NCI-H510A (cell line): ENCODE measurements around the gene MAP4K3.

Source experiments
- DNase-seq: peaks from one replicate; lab custom pipeline; 2025; lab: John Stamatoyannopoulos, UW

The MAP4K3 gene

GRCh38 chr2:39241588-39241987 is 195.5 kb downstream of the MAP4K3 start:
- DNase-seq, result no peak

GRCh38 chr2:39240758-39241157 is 196.3 kb downstream of the MAP4K3 start:
- no peak for DNase-seq

- no peak for DNase-seq
Observed at GRCh38 chr2:39234754-39235153, 202.3 kb downstream of the MAP4K3 start.

- no peak for DNase-seq
Observed at GRCh38 chr2:39232141-39232540, 204.9 kb downstream of the MAP4K3 start.

GRCh38 chr2:39228413-39229209 is 208.5 kb downstream of the MAP4K3 start:
- DNase-seq, result no peak

GRCh38 chr2:39227628-39228412 is 209.3 kb downstream of the MAP4K3 start:
- DNase-seq, result peak; percentile 37

- DNase-seq, result no peak
Observed at GRCh38 chr2:39225567-39225966, 211.5 kb downstream of the MAP4K3 start.

- DNase-seq, result no peak
Observed at GRCh38 chr2:39223909-39224308, 213.2 kb downstream of the MAP4K3 start.

GRCh38 chr2:39221459-39221858 is 215.6 kb downstream of the MAP4K3 start:
- no peak for DNase-seq

GRCh38 chr2:39220136-39220535 is 216.9 kb downstream of the MAP4K3 start:
- no peak for DNase-seq

- no peak for DNase-seq
Observed at GRCh38 chr2:39218391-39218790, 218.7 kb downstream of the MAP4K3 start.

- DNase-seq, result no peak
Observed at GRCh38 chr2:39217192-39217550, 219.9 kb downstream of the MAP4K3 start.

- DNase-seq, result no peak
Observed at GRCh38 chr2:39216346-39217191, 220.5 kb downstream of the MAP4K3 start.

- no peak for DNase-seq
Observed at GRCh38 chr2:39215545-39215944, 221.5 kb downstream of the MAP4K3 start.

GRCh38 chr2:39213015-39213414 is 224.1 kb downstream of the MAP4K3 start:
- DNase-seq, result no peak

- no peak for DNase-seq
Observed at GRCh38 chr2:39210846-39211245, 226.2 kb downstream of the MAP4K3 start.

GRCh38 chr2:39203382-39203781 is 233.7 kb downstream of the MAP4K3 start:
- no peak for DNase-seq

- DNase-seq, result no peak
Observed at GRCh38 chr2:39202639-39203369, 234.3 kb downstream of the MAP4K3 start.
